Activated CD4-positive, alpha-beta T cell treated with anti-CD3 and anti-CD28 coated beads for 24 hours (primary cell): Measurements from ENCODE around the gene GDPD1.
"Not testable (repeated sequence)": the region's sequence is repeated elsewhere in the genome, so short reads cannot be mapped to it uniquely, and the experiment has no call there.

Experiments used
- DNase-seq, 2 donors: peaks; one replicate each; pipeline ENCODE4 v3.0.0-alpha.2; 2020; ENCODE audit warnings: low read depth in 2 of 2

GDPD1 gene

DNA sequence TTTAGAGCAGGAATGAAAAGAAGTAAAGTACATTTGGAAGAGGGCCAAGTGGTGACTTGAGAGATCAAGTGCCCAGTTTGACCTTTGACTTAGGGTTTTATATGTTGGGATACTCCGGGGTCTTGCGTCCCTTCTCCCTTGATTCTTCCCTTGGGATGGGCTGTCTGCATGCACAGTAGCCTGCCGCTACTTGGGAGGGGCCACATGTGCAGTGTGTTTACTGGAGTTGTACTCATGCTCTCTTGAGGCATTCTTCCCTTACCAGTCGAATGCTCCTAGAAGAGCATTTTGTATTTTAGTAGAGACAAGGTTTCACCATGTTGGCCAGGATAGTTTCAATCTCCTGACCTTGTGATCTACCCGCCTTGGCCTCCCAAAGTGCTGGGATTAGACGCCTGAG, 23.8 kb downstream of the GDPD1 start:
- DNase-seq: no peak

DNA sequence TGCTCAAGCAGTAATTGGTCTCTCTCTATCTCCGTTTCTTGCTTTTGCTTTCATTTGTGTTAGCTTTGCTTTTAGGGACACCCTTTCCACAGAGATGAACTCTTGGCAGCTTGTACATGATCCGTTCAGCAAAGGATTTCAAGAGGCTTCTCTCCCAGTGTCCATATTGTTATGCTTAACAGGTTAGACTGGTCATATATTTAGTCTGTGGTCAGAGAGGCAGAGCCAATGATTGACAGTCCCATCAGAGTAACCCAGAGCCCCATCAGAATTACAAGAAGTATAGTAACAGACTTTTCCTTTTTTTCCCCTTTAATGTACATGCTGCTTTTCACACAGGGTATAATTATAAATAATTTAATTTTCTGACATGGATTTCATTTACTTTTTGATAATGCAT, 34.4 kb downstream of the GDPD1 start:
- no peak for DNase-seq

DNA sequence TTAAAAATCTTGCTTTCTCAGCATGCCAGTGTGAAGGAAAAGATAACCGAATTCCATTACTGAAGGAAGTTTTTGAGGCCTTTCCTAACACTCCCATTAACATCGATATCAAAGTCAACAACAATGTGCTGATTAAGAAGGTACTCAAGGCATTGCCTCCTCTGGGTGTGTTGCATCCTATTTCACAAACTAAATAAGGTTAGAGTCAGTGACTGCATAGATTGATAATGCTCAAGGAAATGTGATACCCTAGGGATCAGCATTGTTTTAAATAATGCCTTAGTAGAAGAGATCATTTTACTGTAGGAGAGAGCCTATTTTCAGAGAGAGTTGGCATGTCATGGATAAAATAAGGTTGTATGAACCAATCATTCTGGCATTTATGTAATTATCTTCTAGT, 36.8 kb downstream of the GDPD1 start:
- DNase-seq: no peak

DNA sequence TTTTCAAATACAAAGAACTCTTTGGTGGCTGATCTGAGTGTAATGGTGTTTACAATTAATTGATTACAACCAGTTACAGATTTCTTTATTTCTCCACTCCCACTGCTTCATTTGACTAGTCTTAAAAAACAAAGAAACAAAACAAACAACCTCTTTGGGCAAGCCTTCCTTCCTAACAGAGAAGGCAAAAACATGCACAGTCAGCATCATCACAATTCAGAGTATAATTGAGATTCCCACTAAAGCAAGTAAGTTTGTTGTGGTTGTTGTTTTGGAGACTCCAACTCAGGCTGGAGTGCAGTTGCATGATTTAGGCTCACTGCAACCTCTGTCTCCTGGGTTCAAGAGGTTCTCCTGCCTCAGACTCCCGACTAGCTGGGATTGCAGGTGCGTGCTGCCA, 40.4 kb downstream of the GDPD1 start:
- DNase-seq: no peak

DNA sequence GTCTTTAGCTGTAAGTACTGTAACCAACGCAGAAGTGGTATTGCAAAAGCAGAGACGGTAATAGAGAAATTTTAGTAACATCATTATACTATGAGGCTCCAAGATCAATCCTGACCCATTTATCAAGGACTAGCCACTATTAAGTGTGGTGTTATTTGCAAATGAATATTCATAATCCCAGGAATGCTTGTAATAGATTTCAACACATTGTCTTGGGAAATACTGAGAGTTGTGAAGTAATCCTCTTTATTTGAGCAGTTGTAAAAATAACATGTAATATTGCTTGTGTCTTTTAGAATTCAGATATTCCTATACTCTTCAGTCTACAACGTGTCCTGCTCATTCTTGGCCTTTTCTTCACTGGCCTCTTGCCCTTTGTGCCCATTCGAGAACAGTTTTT, 46.4 kb downstream of the GDPD1 start:
- no peak for DNase-seq

DNA sequence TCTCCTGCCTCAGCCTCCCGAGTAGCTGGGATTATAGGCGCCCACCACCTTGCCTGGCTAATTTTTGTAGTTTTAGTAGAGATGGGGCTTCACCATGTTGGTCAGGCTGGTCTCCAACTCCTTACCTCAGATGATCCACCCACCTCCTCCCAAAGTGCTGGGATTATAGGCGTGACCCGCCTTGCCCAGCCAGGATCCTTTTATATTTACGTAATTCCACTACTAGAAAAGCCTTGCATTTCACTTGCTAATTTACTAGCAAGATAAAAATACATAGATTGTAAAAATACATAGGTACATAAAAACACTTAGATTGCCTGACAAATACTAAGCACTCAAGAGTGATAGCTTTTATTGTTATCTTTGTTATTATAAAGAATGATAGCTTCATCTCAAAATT, 47.5 kb downstream of the GDPD1 start:
- DNase-seq: no peak

DNA sequence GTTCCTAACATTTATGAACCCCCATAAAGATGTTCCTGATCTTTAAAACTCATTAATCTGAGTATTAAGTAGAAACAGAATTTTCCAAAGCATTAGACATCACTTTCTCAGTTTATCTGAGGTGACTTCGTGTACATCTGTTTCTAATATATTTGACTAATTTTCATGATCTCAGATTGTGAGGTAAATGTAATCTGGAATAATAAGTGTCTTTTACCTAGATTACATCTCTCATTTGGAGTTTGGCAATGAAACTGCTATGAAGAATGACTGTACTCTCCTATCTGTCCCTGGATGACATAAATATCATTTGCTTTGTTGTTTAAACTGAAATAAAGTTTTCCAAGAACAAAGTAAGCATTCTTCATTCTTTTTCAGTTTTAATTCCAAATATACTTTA, 55.3 kb downstream of the GDPD1 start:
- no peak for DNase-seq

DNA sequence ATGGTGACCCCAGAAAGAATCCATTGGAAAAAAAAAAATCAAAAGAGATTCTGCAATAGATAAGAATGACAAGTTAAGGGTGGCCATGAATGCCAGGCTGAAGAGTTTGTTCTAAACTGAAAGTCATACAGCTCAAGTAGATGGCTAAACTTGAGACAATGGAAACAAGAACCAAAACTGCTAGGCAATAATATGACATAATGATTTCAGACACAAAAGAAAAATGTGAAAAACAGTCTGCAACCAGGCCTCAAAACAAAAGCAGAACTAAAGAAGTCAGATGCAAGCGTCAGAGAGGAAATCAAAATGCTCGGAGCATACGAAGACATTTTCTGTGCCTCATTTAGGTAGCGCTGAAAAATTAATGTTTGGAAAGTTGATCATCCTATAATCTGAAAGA, 56.7 kb downstream of the GDPD1 start:
- DNase-seq: no peak

DNA sequence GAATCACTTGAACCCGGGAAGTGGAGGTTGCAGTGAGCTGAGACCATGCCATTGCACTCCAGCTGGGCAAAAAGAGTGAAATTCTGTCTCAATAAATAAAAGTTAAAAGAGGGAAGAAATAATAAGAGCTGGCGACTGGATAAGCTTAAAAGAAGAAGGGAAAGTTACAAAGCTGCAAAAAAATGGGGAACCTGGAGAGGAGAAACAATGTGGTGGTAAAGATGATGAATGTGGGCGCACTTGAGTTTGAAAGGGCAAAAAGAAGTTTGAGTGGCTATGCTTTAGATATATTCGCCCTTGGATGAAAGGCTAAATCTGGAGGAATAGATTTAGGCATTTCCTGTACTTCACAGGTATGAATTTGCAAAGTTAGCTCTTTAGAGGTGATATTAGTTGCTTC, 58.1 kb downstream of the GDPD1 start:
- DNase-seq: no peak

DNA sequence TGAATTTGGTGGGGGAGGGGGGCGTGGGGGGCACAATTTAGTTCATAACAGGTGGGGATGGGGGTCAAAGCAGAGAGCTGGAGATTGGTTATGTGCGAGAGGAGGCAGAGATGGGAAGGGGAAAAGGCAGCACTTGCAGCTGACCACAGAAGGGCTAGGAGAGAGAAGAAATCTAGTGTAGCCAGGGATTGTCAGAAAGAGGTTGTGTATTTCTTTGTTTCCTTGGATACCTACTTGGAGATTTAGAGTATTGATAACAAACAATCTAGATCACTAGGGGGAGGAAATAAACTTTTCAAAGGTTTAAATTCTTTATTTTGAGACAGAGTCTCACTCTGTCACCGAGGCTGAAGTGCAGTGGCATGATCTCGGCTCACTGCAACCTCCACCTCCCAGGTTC, 64.0 kb downstream of the GDPD1 start:
- DNase-seq: no peak

DNA sequence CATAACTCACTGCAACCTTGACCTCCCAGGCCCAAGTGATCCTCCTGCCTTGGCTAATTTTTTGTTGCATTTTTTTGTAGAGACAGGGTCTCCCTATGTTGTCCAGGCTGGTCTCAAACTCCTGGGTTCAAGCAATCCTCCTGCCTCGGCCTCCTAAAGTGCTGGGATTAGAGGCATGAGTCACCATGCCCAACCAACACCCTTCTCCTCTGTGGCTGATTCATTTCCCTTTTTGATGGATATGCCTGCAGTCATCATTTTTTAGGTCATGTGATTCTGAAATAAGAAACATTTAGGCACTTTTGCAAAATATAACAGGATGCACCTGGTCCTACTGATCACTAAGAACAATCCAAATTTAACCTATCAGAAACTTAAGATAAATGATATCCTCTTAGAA, 67.1 kb downstream of the GDPD1 start:
- DNase-seq: no peak

DNA sequence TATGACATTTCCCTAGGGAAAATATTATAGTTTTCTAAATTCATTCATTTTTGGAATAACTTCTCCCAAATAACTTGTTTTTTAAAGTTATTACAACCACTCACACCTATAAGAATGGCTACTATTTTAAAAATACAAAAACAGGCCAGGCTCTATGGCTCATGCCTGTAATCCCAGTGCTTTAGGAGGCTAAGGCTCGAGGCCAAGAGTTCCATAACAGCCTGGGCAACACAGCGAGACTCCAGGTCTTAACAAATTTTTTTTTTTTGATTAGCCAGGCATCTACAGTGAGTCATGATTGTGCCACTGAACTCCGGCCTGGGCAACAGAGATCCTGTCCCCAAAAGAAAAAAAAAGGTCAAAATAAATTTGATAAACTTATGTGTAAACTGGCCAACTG, 67.6 kb downstream of the GDPD1 start:
- DNase-seq: no peak

DNA sequence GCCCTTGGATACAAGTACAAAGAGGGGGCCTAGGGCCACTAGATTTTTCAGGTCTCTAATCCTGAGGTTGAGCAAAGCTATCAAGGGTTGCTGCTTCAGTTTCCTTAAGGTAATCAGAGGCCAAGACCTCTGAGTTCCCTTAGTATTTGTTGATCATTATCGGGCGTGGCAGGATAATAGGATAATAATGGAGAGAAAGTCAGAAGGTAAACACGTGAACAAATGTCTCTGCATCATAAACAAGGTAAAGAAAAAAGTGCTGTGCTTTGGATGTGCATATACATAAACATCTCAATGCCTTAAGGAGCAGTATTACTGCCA, 69.6 kb downstream of the GDPD1 start:
- no peak for DNase-seq

DNA sequence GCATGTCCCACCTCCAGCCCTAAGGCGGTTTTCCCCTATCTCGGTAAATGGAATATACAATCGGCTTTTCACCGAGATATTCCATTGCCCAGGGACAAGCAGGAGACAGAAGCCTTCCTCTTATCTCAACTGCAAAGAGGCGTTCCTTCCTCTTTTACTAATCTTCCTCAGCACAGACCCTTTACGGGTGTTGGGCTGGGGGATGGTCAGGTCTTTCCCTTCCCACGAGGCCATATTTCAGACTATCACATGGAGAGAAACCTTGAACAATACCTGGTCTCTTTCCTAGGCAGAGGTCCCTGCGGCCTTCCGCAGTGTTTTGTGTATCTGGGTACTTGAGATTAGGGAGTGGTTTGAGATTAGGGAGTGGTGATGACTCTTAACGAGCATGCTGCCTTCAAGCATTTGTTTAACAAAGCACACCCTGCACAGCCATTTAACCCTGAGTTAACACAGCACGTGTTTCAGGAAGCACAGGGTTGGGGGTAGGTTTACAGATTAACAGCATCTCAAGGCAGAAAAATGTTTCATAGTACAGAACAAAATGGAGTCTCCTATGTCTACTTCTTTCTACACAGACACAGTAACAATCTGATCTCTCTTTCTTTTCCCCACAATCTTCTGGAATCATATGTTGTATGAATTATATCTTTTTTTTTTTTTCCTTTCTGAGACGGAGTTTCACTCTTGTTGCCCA, 70.1 kb downstream of the GDPD1 start:
- DNase-seq: not testable (repeated sequence)

DNA sequence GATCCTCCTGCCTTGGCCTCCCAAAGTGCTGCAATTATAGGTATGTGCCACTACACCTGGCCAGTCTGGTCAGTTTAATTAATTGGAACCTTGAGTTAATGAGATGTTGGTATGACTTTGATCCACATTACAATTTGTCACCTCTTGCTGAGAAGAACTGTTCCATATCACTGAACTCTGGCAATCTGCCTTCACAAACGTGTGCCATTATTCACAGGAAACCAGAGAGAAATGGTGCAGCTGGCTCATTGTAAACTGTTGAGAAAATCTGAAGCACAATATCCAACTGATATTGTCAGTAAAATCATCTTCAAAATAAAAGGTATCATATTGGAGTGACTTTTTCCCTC, 71.8 kb downstream of the GDPD1 start:
- no peak for DNase-seq

DNA sequence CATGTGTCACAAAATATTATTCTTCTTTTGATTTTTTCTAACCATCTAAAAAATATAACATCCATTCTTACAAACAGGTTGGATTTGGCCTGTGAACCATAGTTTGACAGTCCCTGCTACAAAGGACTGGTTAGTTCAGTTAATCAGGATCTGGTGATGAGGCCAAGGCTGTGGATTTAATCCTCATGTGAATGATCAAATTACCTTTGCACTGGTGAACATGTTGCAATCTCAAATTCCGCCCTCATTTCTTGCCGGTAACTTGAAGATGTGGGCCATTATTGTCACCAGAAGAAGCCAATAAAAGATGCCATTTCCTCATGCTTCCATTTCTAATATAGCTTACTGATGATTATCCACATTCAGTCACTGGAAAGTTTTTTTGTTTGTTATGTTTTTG, 75.9 kb downstream of the GDPD1 start:
- no peak for DNase-seq

DNA sequence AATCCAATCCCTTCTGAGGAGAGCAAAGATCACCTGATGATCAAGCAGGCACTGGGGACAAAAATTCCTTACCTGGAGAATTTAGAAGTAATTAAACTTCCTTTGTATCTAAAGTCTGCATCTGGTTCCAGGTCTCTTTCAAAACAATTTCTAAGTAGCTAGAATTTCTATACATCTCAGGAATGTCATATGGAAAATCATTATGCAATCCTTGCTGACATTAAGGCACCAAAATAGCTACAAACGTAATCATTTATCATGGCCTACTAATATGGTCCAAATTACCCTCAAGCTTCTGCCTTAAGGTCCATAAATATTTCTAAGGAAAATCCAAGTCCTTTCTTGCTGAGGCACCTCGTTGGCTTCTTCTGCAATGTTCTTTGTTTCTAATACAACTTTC, 78.2 kb downstream of the GDPD1 start:
- no peak for DNase-seq

DNA sequence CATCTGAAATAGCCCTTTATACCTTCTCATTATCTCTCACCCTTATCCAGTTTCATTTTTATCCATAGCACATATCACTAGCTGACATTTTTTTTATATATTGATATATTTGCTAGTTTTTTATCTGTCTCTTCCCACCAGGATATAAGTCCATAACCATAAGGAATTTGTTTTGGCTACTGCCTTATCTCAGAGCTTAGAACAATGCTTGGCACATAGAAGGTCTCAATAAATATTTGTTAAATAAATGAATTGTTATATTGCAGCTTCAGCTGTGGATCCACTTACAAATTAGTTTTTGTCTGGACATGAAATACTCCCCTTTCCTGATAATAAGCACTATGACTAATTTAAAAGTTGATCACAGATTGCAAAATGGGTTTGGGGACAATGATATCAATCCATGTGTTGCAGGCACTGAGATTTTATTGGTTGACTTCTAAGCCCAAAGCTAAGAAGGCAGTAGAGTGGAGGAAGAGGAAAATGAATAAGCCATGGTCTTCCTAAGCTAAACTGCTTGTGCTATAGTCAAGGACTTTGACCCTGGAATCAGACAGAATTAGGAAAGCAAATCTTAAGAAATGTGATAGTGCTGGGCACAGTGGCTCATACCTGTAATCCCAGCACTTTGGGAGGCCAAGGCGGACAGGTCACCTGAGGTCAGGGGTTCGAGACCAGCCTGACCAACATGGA, 79.2 kb downstream of the GDPD1 start:
- DNase-seq: no peak

DNA sequence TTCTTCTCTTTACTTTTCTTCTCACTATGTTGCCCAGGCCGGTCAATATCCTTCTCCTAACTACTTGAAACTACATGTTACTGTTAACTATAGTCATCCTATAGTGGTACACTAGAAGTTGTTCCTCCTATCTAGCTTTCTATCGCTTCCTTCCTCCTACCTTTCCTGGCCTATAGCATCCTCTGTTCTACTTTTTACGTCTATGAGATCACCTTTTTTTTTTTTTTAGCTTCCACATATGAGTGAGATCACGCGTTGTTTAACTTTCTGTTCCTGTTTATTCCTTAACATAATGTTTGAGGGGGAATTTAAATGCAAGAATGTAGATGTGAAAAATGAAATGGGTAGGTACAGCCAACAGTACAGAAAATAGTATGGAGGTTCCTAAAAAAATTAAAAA, 80.6 kb downstream of the GDPD1 start:
- DNase-seq: no peak

DNA sequence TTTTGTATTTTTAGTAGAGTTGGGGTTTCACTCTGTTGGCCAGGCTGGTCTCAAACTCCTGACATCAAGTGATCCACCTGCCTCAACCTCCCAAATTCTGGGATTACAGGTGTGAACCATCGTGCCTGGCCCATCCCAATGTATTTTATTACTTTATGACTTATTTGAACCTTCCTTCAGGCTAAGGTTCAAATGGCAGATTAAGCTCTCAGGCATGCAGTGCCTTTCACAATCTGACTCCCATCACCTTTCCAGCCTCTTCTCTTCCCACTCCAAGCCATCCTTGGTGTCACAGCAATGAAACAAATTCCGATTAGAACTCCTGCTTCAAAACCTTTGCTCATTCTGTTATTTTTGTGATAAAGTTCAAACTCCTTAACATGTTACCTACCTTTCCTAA, 84.5 kb downstream of the GDPD1 start:
- DNase-seq: no peak

DNA sequence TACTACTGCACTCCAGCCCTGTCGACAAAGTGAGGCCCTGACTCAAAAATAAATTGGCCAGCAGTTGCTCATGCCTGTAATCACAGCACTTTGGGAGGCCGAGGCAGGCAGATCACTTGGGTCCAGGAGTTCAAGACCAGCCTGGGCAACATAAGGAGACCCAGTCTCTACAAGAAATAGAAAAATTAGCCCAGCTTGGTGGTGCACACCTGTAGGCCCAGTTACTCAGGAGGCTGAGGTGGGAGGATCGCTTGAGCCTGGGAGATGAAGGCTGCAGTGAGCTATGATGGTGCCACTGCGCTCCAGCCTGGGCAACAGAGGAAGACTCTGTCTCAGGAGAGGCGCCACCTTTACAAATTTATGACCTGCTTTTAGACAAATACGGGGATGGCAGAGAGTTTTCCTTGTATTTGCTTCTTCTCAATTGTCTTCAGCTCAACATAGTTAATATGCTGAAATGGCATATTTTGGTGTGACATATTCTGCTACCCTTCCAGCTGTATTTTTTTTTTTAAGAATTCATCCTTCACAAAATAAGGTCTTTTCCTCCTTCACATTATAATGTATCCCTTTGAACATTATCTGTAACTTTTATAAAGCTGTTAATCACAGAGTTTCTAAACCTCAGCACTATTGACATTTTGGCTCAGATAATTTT, 90.1 kb downstream of the GDPD1 start:
- no peak for DNase-seq

DNA sequence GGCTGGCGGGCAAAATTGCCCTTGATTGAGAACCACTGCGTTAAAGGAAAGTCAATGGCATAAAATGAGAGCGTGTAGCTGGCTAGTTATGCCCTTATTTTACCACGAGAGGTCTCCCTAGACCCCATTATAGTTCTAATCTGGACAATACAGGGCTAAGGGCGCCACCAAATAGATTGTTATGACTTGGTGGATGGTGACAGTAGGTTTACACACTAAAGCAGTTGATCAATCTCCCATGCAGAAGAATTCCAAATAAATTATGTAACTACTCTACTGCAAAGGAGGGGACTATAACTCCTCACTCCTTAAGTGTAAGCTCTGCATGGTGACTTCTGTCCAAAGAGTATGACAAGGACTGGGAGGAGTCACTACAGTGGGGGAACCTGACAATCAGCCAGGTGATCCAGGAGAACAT, 90.7 kb downstream of the GDPD1 start:
- DNase-seq: peak; percentile 5 to 31

DNA sequence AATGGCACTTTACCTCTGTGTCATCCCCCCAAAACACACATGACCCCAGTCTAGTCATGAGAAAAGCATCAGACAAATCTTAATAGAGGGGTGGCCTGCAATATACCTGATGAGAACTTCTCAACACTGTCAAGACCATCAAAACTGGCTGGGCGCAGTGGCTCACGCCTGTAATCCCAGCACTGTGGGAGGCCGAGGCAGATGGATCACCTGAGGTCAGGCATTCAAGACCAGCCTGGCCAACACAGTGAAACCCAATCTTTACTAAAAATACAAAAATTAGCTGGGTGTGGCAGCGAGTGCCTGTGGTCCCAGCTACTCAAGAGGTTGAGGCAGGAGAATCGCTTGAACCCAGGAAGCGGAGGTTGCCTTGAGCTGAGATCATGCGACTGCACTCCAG, 91.2 kb downstream of the GDPD1 start:
- DNase-seq: not testable (repeated sequence)

DNA sequence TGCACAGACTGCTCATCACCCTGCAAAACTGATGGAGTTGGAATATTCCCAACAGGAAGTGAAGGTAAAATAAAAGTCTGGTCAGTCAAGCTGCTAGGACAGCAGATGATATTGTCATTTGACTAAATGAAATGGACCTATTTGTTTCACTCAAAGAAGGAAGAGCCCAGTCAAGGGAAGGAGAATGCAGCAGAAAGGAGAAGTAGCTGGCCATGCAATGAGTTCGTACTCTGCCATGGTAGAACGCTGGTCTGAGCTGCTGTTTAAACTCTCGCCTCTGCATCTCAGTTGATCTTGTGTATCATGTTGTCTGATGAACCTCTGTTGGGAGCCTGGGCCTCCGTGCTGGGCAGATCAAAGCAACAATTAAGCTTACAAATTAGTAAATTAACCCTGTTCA, 95.6 kb downstream of the GDPD1 start:
- DNase-seq: no peak
